Spleen (tissue), 11 donors: Measurements from ENCODE around the gene SEMA4C. TPM values are rescaled to one million over a fixed set of nuclear protein-coding genes. Genes with fewer than 3 reads are reported as not detected.

ENCODE experiments used
- DNase-seq: peaks from one replicate; pipeline ENCODE4 v3.0.0-alpha.2; 2020
- H3K27ac ChIP-seq, 8 donors: fragments of 200-600 bp; sonication (generic) in 7 of 8; 1 replicate in 4 of 8; 2 replicates in 4 of 8; pipeline versions ENCODE4 v1.5.0 to v1.8.0; 2016 to 2021; ENCODE audit warnings: inconsistent platforms in 4 of 8, mild to moderate bottlenecking in 4 of 8, moderate library complexity in 1 of 8
- H3K27me3 ChIP-seq, 7 donors: fragments of 200-600 bp; sonication (generic) in 6 of 7; replicated peaks in 1 of 7; 1 replicate in 4 of 7; 2 replicates in 3 of 7; pipeline versions ENCODE4 v1.5.0 to v1.8.0; 2016 to 2021; ENCODE audit warnings: inconsistent platforms in 3 of 7, mild to moderate bottlenecking in 1 of 7
- H3K36me3 ChIP-seq, 6 donors: fragments of 200-600 bp; sonication (generic) in 5 of 6; 1 replicate in 4 of 6; 2 replicates in 2 of 6; pipeline versions ENCODE4 v1.5.0 to v1.8.0; 2016 to 2021; ENCODE audit warnings: inconsistent platforms in 2 of 6
- H3K4me1 ChIP-seq, 6 donors: fragments of 200-600 bp; sonication (generic) in 5 of 6; 1 replicate in 3 of 6; 2 replicates in 3 of 6; pipeline versions ENCODE4 v1.5.0 to v1.8.0; 2016 to 2021; ENCODE audit warnings: inconsistent platforms in 3 of 6
- H3K4me3 ChIP-seq, 8 donors: fragments of 200-600 bp; sonication (generic) in 7 of 8; 1 replicate in 4 of 8; 2 replicates in 4 of 8; pipeline versions ENCODE4 v1.5.0 to v1.8.0; 2016 to 2021; ENCODE audit warnings: inconsistent platforms in 4 of 8, mild to moderate bottlenecking in 4 of 8, moderate library complexity in 2 of 8
- H3K9me3 ChIP-seq, 8 donors: fragments of 200-600 bp; sonication (generic) in 7 of 8; 1 replicate in 4 of 8; 2 replicates in 4 of 8; pipeline versions ENCODE4 v1.5.0 to v1.8.0; 2016 to 2021; ENCODE audit warnings: inconsistent platforms in 4 of 8
- POLR2A ChIP-seq, 3 donors: fragments of 450-650 bp; IDR thresholded peaks; one replicate each; pipeline ENCODE4 v1.5.1; 2017; ENCODE audit warnings: antibody characterized with exemption in 3 of 3, mild to moderate bottlenecking in 1 of 3
- POLR2AphosphoS5 ChIP-seq, 3 donors: sonication (generic); formaldehyde crosslinking; IDR thresholded peaks; one replicate each; pipeline ENCODE4 v1.5.1; 2017; ENCODE audit warnings: antibody characterized with exemption in 3 of 3
- WGBS, 5 donors: extraction: QIAGEN DNeasy Blood & Tissue Kit in 3 of 5; methylation state at CpG; one replicate each; pipeline versions ENCODE4 v1.1.5 to v1.1.7; 2013 to 2018; 5-methylcytosine and 5-hydroxymethylcytosine counted together
- intact Hi-C: fragments of 100-400 bp; cut with DNase I; formaldehyde crosslinking; loops from one replicate; pipeline ENCODE4 v1.15.0; 2023; ENCODE audit warnings: low total_unique reads
- polyA plus RNA-seq, 3 donors: library from polyadenylated mRNA; stranded (reverse); fragments of 200-250 nt; gene quantifications; one replicate each; pipeline ENCODE4 v1.2.1, GENCODE V29; 2013
- total RNA-seq, 7 donors: library from RNA; depleted of rRNA in 3 of 7; stranded (reverse); fragments of >200 nt in 3 of 7; fragmentation: NEBNext Ultra II Directional in 4 of 7; extraction: Animal tissue kit (Norgen Biotek cat#: 25700) in 4 of 7; gene quantifications; one replicate each; pipeline versions ENCODE4 v1.1.0 to v1.2.1, GENCODE V29; 2016 to 2021
- TF ChIP-seq, protein P1 (sequence below), 11 experiments: fragments of 200-600 bp in 7 of 11; fragments of 450-650 bp in 4 of 11; sonication (generic) in 4 of 11; IDR thresholded peaks in 8 of 11; conservative IDR thresholded peaks in 3 of 11; 1 replicate in 7 of 11; 2 replicates in 4 of 11; pipeline versions ENCODE4 v1.4.0 to v1.8.0; 2016 to 2021; ENCODE audit warnings: antibody characterized with exemption in 11 of 11, inconsistent platforms in 4 of 11, mild to moderate bottlenecking in 1 of 11
- donor health status: healthy with polysubstance abuse.
- donor health status: DM: no; HTN: no; CAD: no; lungs with moderate emphysema.
- donor health status: DM: no; HTN: no; CAD: no.
- donor health status: Bipolar disorder and iron deficiency.
- donor health status: healthy.
- donor health status: DM: no; HTN: no; CAD: no.
- donor health status: DM: yes; HTN: yes; CAD: no.

The SEMA4C gene
- total and polyA plus RNA-seq, 10 donors: 6.1 to 205 (median 68.1) TPM

DNA sequence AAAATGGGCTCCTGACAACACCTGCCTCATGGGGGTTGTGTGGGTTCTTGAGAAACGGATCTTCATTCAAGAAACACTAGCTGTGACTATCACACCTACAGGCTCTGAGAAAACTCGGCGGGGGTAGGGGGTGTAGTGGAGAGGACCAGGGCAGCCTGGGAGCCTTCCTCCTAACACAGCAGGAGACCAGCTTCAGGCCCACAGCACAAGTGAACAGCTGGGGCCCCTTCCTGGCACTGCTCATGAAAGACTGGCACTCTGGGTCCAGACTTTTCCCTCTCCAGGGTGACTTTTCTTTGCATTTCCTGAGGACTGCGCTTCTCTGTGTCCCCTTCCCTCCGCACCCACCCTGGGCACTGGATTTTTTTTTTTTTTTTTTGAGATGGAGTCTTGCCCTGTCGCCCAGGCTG, 7.2 kb upstream of the SEMA4C start:
- peaks cover 23 to 96% (median 68%) of the 10 kb centered on the region in 6 donors for H3K4me1 ChIP-seq
- intact Hi-C loops: no loop called here
- no peak overlapping the region for H3K4me3 ChIP-seq
- no peak for TF ChIP-seq POLR2A (IDR thresholded peaks at IDR 0.05)
- no peak for TF ChIP-seq POLR2AphosphoS5 (IDR thresholded peaks at IDR 0.05)
- TF ChIP-seq, protein P1, sequence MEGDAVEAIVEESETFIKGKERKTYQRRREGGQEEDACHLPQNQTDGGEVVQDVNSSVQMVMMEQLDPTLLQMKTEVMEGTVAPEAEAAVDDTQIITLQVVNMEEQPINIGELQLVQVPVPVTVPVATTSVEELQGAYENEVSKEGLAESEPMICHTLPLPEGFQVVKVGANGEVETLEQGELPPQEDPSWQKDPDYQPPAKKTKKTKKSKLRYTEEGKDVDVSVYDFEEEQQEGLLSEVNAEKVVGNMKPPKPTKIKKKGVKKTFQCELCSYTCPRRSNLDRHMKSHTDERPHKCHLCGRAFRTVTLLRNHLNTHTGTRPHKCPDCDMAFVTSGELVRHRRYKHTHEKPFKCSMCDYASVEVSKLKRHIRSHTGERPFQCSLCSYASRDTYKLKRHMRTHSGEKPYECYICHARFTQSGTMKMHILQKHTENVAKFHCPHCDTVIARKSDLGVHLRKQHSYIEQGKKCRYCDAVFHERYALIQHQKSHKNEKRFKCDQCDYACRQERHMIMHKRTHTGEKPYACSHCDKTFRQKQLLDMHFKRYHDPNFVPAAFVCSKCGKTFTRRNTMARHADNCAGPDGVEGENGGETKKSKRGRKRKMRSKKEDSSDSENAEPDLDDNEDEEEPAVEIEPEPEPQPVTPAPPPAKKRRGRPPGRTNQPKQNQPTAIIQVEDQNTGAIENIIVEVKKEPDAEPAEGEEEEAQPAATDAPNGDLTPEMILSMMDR (IDR thresholded peaks at IDR 0.05 in 8 of 11, conservative IDR thresholded peaks at IDR 0.05 in 3 of 11): no peak
- H3K27ac ChIP-seq: peak overlapping the region in 7 of 8 donors; percentile 9 to 98 (median 95)
- H3K27me3 ChIP-seq: peaks cover 0 to 11% (median 0%) of the 10 kb centered on the region in 7 donors
- H3K9me3 ChIP-seq: no peaks in the 10 kb centered on the region
- WGBS, 5 donors: 65 to 83% (median 74%) methylated on average over 6 of the region's 6 CpGs
- no peaks in the 10 kb centered on the region for H3K36me3 ChIP-seq
- DNase-seq: no peak

DNA sequence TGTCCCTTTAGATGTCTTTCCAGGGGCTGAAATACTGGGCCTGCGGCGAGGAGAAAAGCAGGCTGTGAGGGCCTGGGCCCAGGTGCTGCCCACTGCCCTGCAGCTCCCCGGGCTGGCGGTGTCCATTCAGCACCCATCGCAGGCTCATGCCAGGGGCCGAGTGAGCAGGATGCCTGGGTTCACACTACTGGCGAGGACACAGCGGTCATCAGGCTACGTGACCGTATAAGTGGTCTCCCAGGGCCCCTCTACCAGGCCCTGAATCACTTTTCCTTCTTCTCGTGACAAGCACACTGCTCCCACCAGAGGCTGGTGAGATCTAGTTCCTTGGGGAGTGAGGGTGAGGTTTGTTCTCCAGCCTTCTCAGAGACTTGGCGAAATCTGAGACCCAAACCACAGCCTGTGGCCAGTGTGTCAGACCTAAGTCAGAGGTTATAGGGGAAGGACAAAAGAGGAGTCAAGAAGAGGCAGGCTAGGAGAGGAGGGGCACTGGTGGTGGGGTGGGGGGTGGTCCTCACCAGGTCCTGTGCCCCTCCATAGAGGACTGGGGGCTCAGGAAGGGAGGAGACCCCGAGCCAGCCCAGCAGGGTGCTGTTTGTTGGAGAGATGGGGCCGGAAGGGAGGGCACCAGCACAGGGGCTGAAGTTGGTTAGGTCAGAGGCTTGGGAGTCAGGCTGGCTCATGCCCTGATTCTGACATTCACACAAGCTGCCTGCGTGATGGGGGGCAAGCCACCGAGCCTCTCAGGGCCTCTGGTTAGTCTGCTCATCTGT, 6.6 kb upstream of the SEMA4C start:
- Histone ChIP-seq H3K4me1 (peaks cover 23 to 96% (median 71%) of the 10 kb centered on the region in 6 donors), H3K27ac (peak overlapping the region; percentile 36 to 98 (median 84)), H3K4me3 (no peak overlapping the region), H3K36me3 (no peaks in the 10 kb centered on the region), H3K27me3 (peaks cover 0 to 15% (median 0%) of the 10 kb centered on the region in 7 donors), H3K9me3 (no peaks in the 10 kb centered on the region)
- whole genome bisulfite sequencing, 5 donors: 60 to 81% (median 74%) methylated on average over 14 to 16 of the region's 16 CpGs
- intact Hi-C loops: no loop called here
- peak in 2 of 3 donors; percentile 12 to 57 for TF ChIP-seq POLR2AphosphoS5 (IDR thresholded peaks at IDR 0.05)
- TF ChIP-seq, protein P1 (IDR thresholded peaks at IDR 0.05 in 8 of 11, conservative IDR thresholded peaks at IDR 0.05 in 3 of 11): no peak
- no peak for DNase-seq

DNA sequence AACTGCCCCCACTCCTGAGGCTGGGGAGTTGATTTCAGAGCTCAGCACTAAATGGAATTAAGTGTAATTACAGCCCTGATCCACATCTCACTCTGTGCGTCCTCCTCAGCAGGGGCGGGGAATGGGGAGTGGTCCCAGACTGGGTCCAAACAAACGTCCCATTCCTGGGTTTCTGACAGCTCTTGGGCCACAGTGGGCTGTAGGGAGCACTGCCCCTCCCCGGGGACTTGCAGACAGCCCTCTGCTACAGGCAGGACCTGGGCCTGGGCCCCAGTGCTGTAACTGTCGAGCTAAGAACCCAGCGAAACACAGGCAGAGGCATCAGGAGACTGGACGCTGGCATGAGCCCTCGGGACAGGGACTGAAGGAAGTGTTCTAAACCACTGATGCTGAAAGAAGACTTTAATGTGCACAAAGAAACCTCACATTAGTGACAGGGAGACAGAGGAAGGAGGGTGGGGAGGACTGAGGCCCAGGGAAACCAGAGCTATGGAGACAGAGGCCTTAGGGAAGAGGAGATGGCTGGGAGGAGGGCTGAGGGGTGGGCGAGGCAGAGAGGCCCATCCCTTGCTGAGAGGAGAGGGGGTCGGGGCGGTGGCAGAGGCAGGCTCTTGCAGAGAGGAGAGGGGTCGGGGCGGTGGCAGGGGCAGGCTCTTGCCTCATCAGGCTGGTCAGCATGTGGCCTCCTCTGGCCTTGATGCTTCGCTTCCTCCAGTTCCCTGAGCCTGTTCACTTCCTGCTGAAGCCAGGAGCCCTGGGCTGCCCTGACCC, 5.8 kb upstream of the SEMA4C start:
- Histone ChIP-seq H3K27me3 (peaks cover 0 to 17% (median 0%) of the 10 kb centered on the region in 7 donors), H3K27ac (peak overlapping the region; percentile 53 to 98 (median 84)), H3K9me3 (no peaks in the 10 kb centered on the region), H3K4me1 (peaks cover 28 to 99% (median 76%) of the 10 kb centered on the region in 6 donors), H3K4me3 (no peak overlapping the region), H3K36me3 (no peaks in the 10 kb centered on the region)
- DNase-seq: no peak
- intact Hi-C loops: no loop called here
- TF ChIP-seq POLR2A (IDR thresholded peaks at IDR 0.05) (no peak), POLR2AphosphoS5 (IDR thresholded peaks at IDR 0.05) (peak in 2 of 3 donors; percentile 41 to 61)
- 67 to 78% (median 68%) methylated on average over 11 to 14 of the region's 14 CpGs for WGBS, 5 donors

DNA sequence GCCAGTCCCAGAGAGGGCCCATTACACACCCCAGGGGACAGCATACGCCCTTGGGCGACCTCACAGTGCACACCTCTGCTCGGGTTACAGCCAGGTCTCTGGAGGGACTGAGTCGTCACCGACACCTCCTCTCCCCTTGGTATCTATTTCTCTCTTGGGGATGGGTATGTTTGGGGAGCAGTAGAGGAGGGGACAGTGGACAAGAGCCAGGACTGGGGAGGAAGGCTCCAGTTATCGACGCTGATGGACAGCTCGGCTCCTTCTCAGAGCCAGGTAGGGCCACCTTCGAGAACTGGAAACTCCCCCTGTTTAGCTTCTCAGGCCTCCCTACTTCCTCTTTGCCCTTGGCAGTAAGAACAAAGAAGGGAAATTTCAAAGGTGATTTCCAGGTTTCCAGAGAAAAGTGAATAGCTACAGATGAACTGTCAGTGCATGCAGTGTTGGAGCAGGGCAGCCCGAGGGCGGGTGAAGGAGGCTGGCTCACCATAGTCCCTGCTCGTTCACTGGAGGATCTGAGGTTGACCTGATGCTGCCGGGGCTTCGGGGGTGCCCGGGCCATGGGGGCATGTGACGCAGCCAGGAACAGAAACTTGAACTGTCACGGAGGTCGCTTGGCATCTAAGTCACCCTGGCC, 4.4 kb upstream of the SEMA4C start:
- WGBS, 5 donors: 39 to 49% (median 41%) methylated on average over 18 of the region's 18 CpGs
- no peaks in the 10 kb centered on the region for H3K9me3 ChIP-seq
- no peaks in the 10 kb centered on the region for H3K36me3 ChIP-seq
- peak overlapping the region in 1 of 8 donors; percentile 38 for H3K4me3 ChIP-seq
- H3K4me1 ChIP-seq: peaks cover 28 to 100% (median 79%) of the 10 kb centered on the region in 6 donors
- peak; percentile 74 for DNase-seq
- peaks cover 0 to 31% (median 9%) of the 10 kb centered on the region in 7 donors for H3K27me3 ChIP-seq
- peak overlapping the region; percentile 41 to 98 (median 95) for H3K27ac ChIP-seq
- TF ChIP-seq, protein P1 (IDR thresholded peaks at IDR 0.05 in 8 of 11, conservative IDR thresholded peaks at IDR 0.05 in 3 of 11): no peak
- TF ChIP-seq POLR2AphosphoS5 (IDR thresholded peaks at IDR 0.05): peak in 1 of 3 donors; percentile 58
- intact Hi-C loops: no loop called here
